Central memory CD8-positive, alpha-beta T cell (primary cell): ENCODE measurements around the gene STX17.
A peak's percentile ranks its signal among the peaks of the same experiment; 100 is the strongest.
"Not testable (repeated sequence)": the region's sequence is repeated elsewhere in the genome, so short reads cannot be mapped to it uniquely, and the experiment has no call there.

Source experiments
- ATAC-seq: fragments of 150-1000 bp; cut with Tn5 transposase; replicated peaks from 2 replicates; pipeline ENCODE4 v1.10.0; 2022; ENCODE audit warnings: mild to moderate bottlenecking, moderate FRiP score, moderate number of reproducible peaks; ENCODE audit not compliant: poor library complexity, severe bottlenecking; ENCODE audit errors: extremely low read depth
- DNase-seq, 2 donors: peaks; one replicate each; pipeline ENCODE4 v3.0.0; 2021; ENCODE audit warnings: low spot score in 2 of 2
- H3K27ac Mint-ChIP-seq: one replicate; pipeline ENCODE4 v1.8.0; 2022; ENCODE audit warnings: low read depth, mild to moderate bottlenecking, moderate library complexity, mixed read lengths
- H3K27me3 Mint-ChIP-seq: one replicate; pipeline ENCODE4 v1.8.0; 2022; ENCODE audit warnings: mixed read lengths
- H3K36me3 Mint-ChIP-seq: one replicate; pipeline ENCODE4 v1.8.0; 2022; ENCODE audit warnings: mild to moderate bottlenecking, moderate library complexity, mixed read lengths; ENCODE audit not compliant: insufficient read depth
- H3K4me1 Mint-ChIP-seq: one replicate; pipeline ENCODE4 v1.8.0; 2022; ENCODE audit warnings: mixed read lengths
- H3K4me3 Mint-ChIP-seq: one replicate; pipeline ENCODE4 v1.8.0; 2022; ENCODE audit warnings: mild to moderate bottlenecking, moderate library complexity, mixed read lengths
- H3K9me3 Mint-ChIP-seq: one replicate; pipeline ENCODE4 v1.8.0; 2022; ENCODE audit warnings: mixed read lengths

STX17 gene

DNA sequence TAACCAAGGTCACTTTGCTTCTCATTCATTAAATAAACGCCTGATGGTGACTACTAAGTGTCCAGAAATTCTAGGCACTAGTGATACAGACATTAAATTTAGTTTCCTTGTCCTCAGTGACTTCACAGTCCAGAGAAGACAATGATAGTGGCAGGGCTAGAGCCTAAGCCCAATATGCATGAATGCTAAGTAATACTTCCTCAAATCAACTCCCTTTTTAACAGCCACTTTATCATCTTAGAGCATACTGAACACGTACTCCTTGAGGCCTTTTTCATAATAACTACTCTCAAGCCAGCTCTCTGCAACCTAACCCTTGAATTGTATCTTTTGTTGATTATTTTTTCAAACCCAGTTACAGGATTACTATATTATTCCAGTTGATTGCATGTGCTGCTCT lies 74.1 kb downstream of the STX17 start:
- H3K36me3 Mint-ChIP-seq = peaks cover 6% of the 10 kb centered on the region
- ATAC-seq (no peak), DNase-seq (no peak)
- H3K4me1 Mint-ChIP-seq = no peaks in the 10 kb centered on the region
- no peak overlapping the region for H3K4me3 Mint-ChIP-seq
- no peaks in the 10 kb centered on the region for H3K9me3 Mint-ChIP-seq
- no peaks in the 10 kb centered on the region for H3K27me3 Mint-ChIP-seq
- peak overlapping the region; percentile 6 for H3K27ac Mint-ChIP-seq

DNA sequence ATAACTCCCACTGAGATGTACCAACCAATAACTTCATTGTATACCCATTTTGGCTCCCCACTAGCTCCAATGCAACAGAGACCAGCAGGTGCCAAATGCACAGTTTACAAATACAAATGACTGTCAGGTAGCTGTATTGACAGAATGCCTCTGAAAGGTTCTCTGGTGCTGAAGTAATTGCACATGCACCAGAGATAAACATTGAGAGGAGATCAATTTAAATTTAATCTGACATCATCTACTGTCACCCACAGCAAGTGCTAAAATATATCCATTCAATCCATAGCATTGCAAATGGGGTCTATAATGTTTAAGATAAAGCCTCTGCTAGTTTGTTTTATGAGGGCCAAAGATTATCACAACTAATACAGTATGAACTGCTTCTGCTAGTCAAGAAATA lies 80.2 kb downstream of the STX17 start:
- DNase-seq (no peak), ATAC-seq (no peak)
- no peak overlapping the region for H3K4me3 Mint-ChIP-seq
- peaks cover 18% of the 10 kb centered on the region for H3K9me3 Mint-ChIP-seq
- no peak overlapping the region for H3K27ac Mint-ChIP-seq
- peaks cover 20% of the 10 kb centered on the region for H3K4me1 Mint-ChIP-seq
- peaks cover 9% of the 10 kb centered on the region for H3K36me3 Mint-ChIP-seq
- H3K27me3 Mint-ChIP-seq = no peaks in the 10 kb centered on the region

GRCh38 chr9:99990508-99990907 lies 84.1 kb downstream of the STX17 start:
- Mint-ChIP-seq H3K4me1 (peaks cover 20% of the 10 kb centered on the region), H3K9me3 (peaks cover 18% of the 10 kb centered on the region)
- H3K4me3 Mint-ChIP-seq, DNase-seq, H3K27me3 Mint-ChIP-seq, ATAC-seq, H3K27ac Mint-ChIP-seq, H3K36me3 Mint-ChIP-seq: not testable (repeated sequence)

GRCh38 chr9:99998266-99998665 lies 91.8 kb downstream of the STX17 start:
- no peak for DNase-seq
- no peaks in the 10 kb centered on the region for H3K27me3 Mint-ChIP-seq
- H3K4me1 Mint-ChIP-seq = no peaks in the 10 kb centered on the region
- no peak overlapping the region for H3K27ac Mint-ChIP-seq
- no peaks in the 10 kb centered on the region for H3K9me3 Mint-ChIP-seq
- H3K4me3 Mint-ChIP-seq = no peak overlapping the region
- no peak for ATAC-seq
- H3K36me3 Mint-ChIP-seq = peaks cover 8% of the 10 kb centered on the region

DNA sequence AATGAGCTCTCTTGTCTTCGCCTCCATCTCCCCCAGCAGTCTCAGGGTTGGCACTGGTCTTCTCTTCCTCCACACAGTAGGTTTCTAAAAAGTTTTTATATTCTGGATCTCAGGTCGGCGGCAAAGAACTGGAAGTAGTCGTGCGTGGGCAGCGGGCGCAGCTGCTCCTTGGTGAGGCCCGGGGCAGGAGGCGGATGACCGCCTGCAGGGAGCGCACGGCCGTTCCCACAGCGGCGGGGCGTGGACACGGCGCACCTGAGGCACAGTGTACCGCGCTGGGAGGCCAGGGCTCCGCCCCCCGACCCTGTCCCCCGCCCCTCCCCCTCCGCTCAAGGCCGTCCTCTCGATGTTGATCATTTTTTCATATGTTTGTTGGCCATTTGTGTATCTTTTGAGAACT lies 92.4 kb downstream of the STX17 start:
- H3K4me1 Mint-ChIP-seq = no peaks in the 10 kb centered on the region
- H3K27me3 Mint-ChIP-seq = no peaks in the 10 kb centered on the region
- no peaks in the 10 kb centered on the region for H3K9me3 Mint-ChIP-seq
- H3K4me3 Mint-ChIP-seq = no peak overlapping the region
- no peak for ATAC-seq
- H3K27ac Mint-ChIP-seq = no peak overlapping the region
- no peak for DNase-seq
- H3K36me3 Mint-ChIP-seq = peaks cover 8% of the 10 kb centered on the region

- Mint-ChIP-seq H3K27me3 (no peaks in the 10 kb centered on the region), H3K9me3 (no peaks in the 10 kb centered on the region), H3K36me3 (peaks cover 11% of the 10 kb centered on the region), H3K27ac (no peak overlapping the region), H3K4me3 (no peak overlapping the region), H3K4me1 (no peaks in the 10 kb centered on the region)
- DNase-seq (no peak), ATAC-seq (no peak)
These were observed 93.3 kb downstream of the STX17 start for GRCh38 chr9:99999797-100000196.

GRCh38 chr9:100011062-100011681 lies 104.7 kb downstream of the STX17 start:
- Mint-ChIP-seq H3K9me3 (no peaks in the 10 kb centered on the region), H3K27me3 (no peaks in the 10 kb centered on the region), H3K36me3 (peaks cover 27% of the 10 kb centered on the region), H3K4me3 (no peak overlapping the region), H3K4me1 (peaks cover 4% of the 10 kb centered on the region), H3K27ac (no peak overlapping the region)
- ATAC-seq (no peak), DNase-seq (no peak)

DNA sequence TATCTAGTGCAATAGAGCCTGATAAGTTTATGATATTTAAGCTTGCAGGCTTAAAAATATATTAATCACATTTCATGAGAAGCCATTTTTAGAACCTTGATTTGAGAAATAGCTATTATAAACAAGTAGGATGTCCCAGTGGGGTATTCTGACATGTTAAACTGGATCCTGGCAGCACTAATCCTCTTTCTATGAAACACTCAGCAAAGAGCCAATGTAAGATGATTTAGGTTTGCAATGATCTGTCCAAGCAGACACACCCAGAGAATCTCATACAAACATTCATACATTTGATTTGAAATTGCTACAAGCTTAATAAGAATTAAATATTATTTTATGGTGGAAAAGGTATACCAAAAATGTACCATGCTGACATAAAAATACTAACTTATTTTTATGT lies 105.8 kb downstream of the STX17 start:
- DNase-seq (no peak), ATAC-seq (no peak)
- H3K4me1 Mint-ChIP-seq = peaks cover 4% of the 10 kb centered on the region
- H3K27ac Mint-ChIP-seq = no peak overlapping the region
- no peak overlapping the region for H3K4me3 Mint-ChIP-seq
- no peaks in the 10 kb centered on the region for H3K9me3 Mint-ChIP-seq
- peaks cover 26% of the 10 kb centered on the region for H3K36me3 Mint-ChIP-seq
- H3K27me3 Mint-ChIP-seq = no peaks in the 10 kb centered on the region

GRCh38 chr9:100013573-100013972 lies 107.1 kb downstream of the STX17 start:
- no peak overlapping the region for H3K4me3 Mint-ChIP-seq
- peaks cover 4% of the 10 kb centered on the region for H3K4me1 Mint-ChIP-seq
- no peaks in the 10 kb centered on the region for H3K9me3 Mint-ChIP-seq
- peaks cover 31% of the 10 kb centered on the region for H3K36me3 Mint-ChIP-seq
- no peak for ATAC-seq
- no peak overlapping the region for H3K27ac Mint-ChIP-seq
- H3K27me3 Mint-ChIP-seq = no peaks in the 10 kb centered on the region
- no peak for DNase-seq

- H3K9me3 Mint-ChIP-seq = no peaks in the 10 kb centered on the region
- peaks cover 34% of the 10 kb centered on the region for H3K36me3 Mint-ChIP-seq
- no peaks in the 10 kb centered on the region for H3K27me3 Mint-ChIP-seq
- H3K4me1 Mint-ChIP-seq = peaks cover 8% of the 10 kb centered on the region
- H3K4me3 Mint-ChIP-seq = no peak overlapping the region
- ATAC-seq (no peak), DNase-seq (no peak)
- H3K27ac Mint-ChIP-seq = no peak overlapping the region
These were observed 108.4 kb downstream of the STX17 start for GRCh38 chr9:100014846-100015245.

- H3K4me1 Mint-ChIP-seq = peaks cover 10% of the 10 kb centered on the region
- no peaks in the 10 kb centered on the region for H3K27me3 Mint-ChIP-seq
- DNase-seq (no peak), ATAC-seq (no peak)
- no peak overlapping the region for H3K4me3 Mint-ChIP-seq
- H3K36me3 Mint-ChIP-seq = peaks cover 33% of the 10 kb centered on the region
- H3K9me3 Mint-ChIP-seq = no peaks in the 10 kb centered on the region
- peak overlapping the region; percentile 60 for H3K27ac Mint-ChIP-seq
These were observed 113.1 kb downstream of the STX17 start for GRCh38 chr9:100019541-100019940.
